Measurements from ENCODE around the gene PSAP.

- TF ChIP-seq POLR2AphosphoS5 (IDR thresholded peaks at IDR 0.05; ENCODE audit: low read depth) (no peak), CTCF (conservative IDR thresholded peaks at IDR 0.05; ENCODE audit: low read depth in 2 of 2) (peak; percentile 60 to 75), REST (IDR thresholded peaks at IDR 0.05; ENCODE audit: unreplicated experiment) (no peak), JUNB (IDR thresholded peaks at IDR 0.05; ENCODE audit: unreplicated experiment) (no peak), EZH2 (IDR thresholded peaks at IDR 0.05; ENCODE audit: low read depth, unreplicated experiment) (no peak), ETS1 (IDR thresholded peaks at IDR 0.05) (no peak), EZH2phosphoT487 (IDR thresholded peaks at IDR 0.05; ENCODE audit: unreplicated experiment) (no peak), CREB1 (CRISPR knock-in tag; IDR thresholded peaks at IDR 0.05; ENCODE audit: low read depth) (peak; percentile 43), NANOG (IDR thresholded peaks at IDR 0.05; ENCODE audit: borderline replicate concordance) (no peak), ZNF114 (CRISPR knock-in tag; IDR thresholded peaks at IDR 0.05) (no peak), ZNF331 (CRISPR knock-in tag; IDR thresholded peaks at IDR 0.05; ENCODE audit: low read depth) (no peak)
These were observed 77.7 kb downstream of the PSAP start, which contains the start of gene VSIR for GRCh38 chr10:71773221-71773971.
